Epithelial cell of esophagus (primary cell): Measurements from ENCODE around the gene ASTN2.

Experiments
- DNase-seq: peaks from one replicate; pipeline ENCODE4 v3.0.0; 2010; ENCODE audit warnings: low read depth
- H3K4me3 ChIP-seq: 2 replicates; pipeline ENCODE4 v1.5.1; 2011; ENCODE audit warnings: mild to moderate bottlenecking, low read length, control low read depth
- TF ChIP-seq, protein P1 (sequence below): IDR thresholded peaks from 2 replicates; pipeline ENCODE4 v1.5.1; 2011; ENCODE audit warnings: low read depth, mild to moderate bottlenecking, low read length, control low read depth, inconsistent platforms; ENCODE audit not compliant: insufficient read depth; ENCODE audit errors: missing control alignments

The ASTN2 gene

DNA sequence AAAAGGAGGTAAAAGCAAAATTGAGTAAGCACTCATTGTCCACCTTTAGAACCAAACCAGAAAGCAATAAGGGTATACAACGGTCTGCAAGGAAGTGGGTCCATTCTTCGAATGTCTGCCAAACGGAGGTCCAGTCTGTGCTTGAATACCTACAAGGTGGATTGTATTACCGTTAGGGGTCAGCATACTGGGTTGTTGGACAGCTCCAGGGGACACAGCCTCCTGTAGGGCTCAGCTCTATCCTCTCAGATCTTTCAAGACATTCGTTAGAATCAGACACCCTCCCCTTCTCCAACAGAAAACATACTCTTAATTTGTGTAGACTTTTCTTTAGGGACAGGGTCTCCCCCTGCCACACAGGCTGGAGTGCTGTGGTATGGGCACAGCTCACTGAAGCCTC is 5.5 kb downstream of the ASTN2 start:
- no peak overlapping the region for H3K4me3 ChIP-seq
- DNase-seq, result no peak
- TF ChIP-seq, protein P1, sequence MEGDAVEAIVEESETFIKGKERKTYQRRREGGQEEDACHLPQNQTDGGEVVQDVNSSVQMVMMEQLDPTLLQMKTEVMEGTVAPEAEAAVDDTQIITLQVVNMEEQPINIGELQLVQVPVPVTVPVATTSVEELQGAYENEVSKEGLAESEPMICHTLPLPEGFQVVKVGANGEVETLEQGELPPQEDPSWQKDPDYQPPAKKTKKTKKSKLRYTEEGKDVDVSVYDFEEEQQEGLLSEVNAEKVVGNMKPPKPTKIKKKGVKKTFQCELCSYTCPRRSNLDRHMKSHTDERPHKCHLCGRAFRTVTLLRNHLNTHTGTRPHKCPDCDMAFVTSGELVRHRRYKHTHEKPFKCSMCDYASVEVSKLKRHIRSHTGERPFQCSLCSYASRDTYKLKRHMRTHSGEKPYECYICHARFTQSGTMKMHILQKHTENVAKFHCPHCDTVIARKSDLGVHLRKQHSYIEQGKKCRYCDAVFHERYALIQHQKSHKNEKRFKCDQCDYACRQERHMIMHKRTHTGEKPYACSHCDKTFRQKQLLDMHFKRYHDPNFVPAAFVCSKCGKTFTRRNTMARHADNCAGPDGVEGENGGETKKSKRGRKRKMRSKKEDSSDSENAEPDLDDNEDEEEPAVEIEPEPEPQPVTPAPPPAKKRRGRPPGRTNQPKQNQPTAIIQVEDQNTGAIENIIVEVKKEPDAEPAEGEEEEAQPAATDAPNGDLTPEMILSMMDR, result no peak

DNA sequence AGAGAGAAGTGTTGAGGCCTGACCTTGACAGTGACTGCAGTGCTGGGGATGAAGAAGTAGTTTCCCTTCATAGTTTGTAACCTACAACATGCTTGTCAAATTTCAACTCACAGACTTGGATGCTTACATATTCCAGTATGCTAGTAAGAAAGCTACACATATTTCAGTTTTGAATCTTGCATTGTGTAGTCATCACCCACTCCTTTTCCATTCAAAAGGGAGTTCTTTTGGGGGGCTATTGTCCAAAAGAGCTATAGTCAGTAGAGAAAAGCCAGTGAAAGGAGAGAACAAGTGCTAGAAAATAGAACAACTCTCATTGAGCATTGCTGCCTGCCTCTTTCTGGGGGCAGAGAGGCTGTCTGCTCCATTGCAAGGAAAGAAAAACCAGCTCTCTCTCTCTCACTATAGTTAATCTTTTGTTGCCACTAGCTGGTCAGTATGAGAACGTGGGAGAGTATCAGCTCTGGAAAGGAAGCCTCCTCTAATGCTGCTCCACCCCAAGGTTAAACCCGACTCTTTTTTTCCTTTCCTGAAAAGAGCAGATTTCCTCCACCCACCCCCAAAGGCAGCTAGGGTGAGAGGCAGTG is 7.3 kb downstream of the ASTN2 start:
- no peak for DNase-seq
- TF ChIP-seq, protein P1, result no peak
- no peak overlapping the region for H3K4me3 ChIP-seq

DNA sequence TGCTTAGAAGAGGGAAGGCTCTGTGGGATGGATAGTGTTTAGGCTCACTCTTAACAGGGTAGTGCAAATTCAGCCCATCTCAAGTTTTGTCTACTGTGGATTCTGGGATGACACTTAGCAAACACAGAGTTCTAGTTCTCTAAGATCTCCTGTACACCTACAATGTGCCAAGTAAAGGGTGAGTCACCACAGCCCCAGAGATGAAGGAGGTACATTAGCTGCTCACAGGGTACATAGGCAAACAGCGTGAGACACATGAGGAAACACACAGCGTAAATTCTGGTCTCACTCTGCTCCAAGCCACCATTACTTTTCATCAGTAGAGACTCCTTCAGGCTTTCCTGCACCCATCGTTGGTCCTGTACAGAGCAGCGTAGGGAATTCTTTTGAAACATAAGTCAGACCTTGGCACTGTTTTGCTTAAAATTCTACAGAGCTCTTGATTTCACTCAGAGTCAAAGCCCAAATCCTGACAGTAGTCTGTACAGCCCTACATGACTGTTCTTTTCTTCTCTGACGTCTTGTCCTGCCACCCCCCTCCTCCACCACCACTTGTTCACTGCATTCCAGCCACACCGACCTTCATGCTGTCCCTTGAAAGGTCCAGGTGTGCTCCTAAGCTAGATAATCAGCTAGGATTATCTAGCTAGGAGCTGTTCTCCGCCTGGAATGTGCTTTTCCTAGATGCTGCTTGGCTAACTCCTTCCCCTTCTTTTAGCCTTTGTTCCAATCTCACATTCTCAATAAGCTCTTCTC is 8.7 kb downstream of the ASTN2 start:
- DNase-seq, result no peak
- TF ChIP-seq, protein P1, result no peak

DNA sequence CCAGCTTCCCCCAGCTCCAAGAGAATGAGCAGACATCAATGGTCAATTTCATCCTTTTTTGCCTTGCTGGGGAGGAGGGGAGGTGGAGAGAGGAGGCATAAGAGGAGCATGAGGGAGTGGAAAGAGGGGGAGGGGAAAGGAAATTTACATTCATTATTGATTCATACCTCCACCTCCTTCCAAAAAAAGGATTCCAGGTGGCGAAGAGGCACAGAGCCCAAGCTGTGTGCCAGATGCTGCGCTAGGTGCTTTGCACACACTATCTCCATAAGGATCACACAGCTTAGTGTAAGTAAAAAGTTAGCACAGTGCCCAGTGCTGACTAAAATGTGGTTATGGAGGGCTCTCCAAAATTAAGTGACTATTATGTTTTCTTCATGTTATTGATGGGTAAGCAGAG is 11.0 kb downstream of the ASTN2 start:
- TF ChIP-seq, protein P1, result no peak
- DNase-seq, result no peak
- no peak overlapping the region for H3K4me3 ChIP-seq

More for the DNA sequence above, 8.7 kb downstream of the ASTN2 start:
- no peak overlapping the region for H3K4me3 ChIP-seq

DNA sequence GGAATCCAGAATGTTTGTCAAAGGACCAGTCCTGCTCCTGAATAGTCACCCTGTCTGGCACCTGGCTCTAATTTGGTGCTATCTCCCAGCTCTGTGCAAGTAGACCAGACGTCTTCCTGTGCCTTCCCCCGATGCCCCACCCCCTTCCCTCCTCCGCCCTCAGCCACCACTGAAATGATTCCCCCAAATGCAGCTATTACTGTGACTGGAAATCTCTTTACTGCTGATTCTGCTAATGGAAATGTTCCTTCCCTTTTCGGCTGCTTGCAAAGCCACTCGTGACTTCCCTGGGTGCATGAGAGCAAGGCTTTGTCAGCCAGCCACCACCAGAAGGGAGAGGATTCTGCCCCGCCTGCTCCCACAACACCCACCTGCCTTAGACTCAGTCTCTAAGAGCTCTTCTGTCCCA is 11.4 kb downstream of the ASTN2 start:
- TF ChIP-seq, protein P1, result no peak
- no peak overlapping the region for H3K4me3 ChIP-seq
- DNase-seq, result no peak

DNA sequence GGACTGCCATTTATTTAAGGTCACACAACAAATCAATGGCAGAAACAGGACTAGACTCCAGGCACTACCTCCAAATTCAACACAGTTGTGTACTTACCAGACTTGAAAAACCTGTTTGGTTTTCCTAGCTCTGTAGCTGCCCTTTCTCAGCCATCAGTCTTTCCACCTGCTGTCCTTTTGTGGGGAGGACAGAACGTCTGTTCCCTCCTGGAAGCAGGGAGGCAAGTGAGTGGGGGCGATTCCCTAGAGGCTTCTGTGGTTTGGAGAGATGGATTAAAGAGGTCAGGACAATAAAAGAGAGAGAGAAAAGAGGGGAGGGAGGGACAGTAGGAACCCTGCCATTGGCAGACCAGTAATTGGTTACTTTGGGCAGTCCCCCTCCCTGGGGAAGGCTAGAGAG is 14.7 kb downstream of the ASTN2 start:
- TF ChIP-seq, protein P1, result no peak
- no peak overlapping the region for H3K4me3 ChIP-seq
- DNase-seq, result no peak

DNA sequence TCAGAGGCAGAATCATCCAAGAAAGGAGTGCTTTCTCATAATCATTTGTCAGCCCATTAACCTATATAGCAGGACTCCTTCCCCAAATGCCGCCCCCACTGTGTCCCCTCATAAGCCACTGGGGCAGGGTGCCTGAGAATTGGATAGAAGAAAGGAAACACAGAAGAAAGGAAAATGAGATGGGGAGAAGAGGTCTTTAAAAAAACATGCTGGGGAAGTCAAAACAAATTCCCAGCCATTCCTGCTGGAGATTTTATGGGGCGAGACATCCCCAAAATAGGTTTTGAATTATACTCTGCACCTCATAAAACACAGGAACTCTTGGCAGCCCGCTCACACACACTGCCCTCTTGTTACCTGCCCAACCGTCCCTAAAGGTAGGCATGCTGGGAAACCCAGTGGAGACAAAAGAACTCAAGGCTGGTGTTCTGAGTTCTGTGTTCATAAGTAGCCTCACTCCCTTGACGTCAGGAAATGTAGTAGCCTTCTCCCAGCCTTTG is 19.7 kb downstream of the ASTN2 start:
- DNase-seq, result no peak

More for the DNA sequence above, 19.7 kb downstream of the ASTN2 start:
- H3K4me3 ChIP-seq, result no peak overlapping the region
- TF ChIP-seq, protein P1, result no peak
